CD4-positive, alpha-beta T cell (primary cell): ENCODE measurements around the gene MYO1A. TPM values are rescaled to one million over a fixed set of nuclear protein-coding genes. Genes with fewer than 3 reads are reported as not detected.

Source experiments
- ATAC-seq: fragments of 200-7000 bp; cut with Tn5 transposase; one replicate; pipeline ENCODE4 v1.10.0; 2022; ENCODE audit warnings: mild to moderate bottlenecking; ENCODE audit not compliant: poor library complexity
- CTCF ChIA-PET: fragments of 350-600 bp; sonication (Branson Sonifier 250); formaldehyde crosslinking; loops from one replicate; lab custom pipeline; 2021; ENCODE audit warnings: antibody characterized with exemption, inconsistent platforms; lab: Charles Lee
- POLR2A ChIA-PET: fragments of 350-600 bp; sonication (Branson Sonifier 250); formaldehyde crosslinking; loops from one replicate; lab custom pipeline; 2021; ENCODE audit warnings: antibody characterized with exemption, inconsistent platforms; lab: Charles Lee
- DNase-seq, 14 experiments: peaks; one replicate each; pipeline ENCODE4 v3.0.0-alpha.2; 2013 to 2020; ENCODE audit warnings: mixed read lengths in 2 of 14
- H3K27ac ChIP-seq, 2 donors: one replicate each; pipeline versions ENCODE4 v1.5.1 to v1.7.0; 2013; ENCODE audit warnings: low read length in 2 of 2, low read depth in 1 of 2, mild to moderate bottlenecking in 1 of 2
- H3K27me3 ChIP-seq, 2 experiments: 1 replicate in 1 of 2; 2 replicates in 1 of 2; pipeline versions ENCODE4 v1.6.1 to v1.7.0; 2013; ENCODE audit warnings: low read length in 2 of 2, control low read depth in 1 of 2, mild to moderate bottlenecking in 1 of 2, moderate library complexity in 1 of 2; ENCODE audit not compliant: insufficient read depth in 2 of 2, control insufficient read depth in 1 of 2
- H3K36me3 ChIP-seq: one replicate; pipeline ENCODE4 v1.6.1; 2013; ENCODE audit warnings: low read length, control low read depth; ENCODE audit not compliant: insufficient read depth
- H3K4me1 ChIP-seq: one replicate; pipeline ENCODE4 v1.6.1; 2013; ENCODE audit warnings: low read length, control low read depth; ENCODE audit not compliant: insufficient read depth
- H3K4me3 ChIP-seq: one replicate; pipeline ENCODE4 v1.5.1; 2013; ENCODE audit warnings: mild to moderate bottlenecking, low read length, moderate library complexity
- H3K9me3 ChIP-seq, 2 experiments: 1 replicate in 1 of 2; 2 replicates in 1 of 2; pipeline versions ENCODE4 v1.6.1 to v1.7.0; 2013; ENCODE audit warnings: low read length in 2 of 2, mild to moderate bottlenecking in 2 of 2, control low read depth in 1 of 2, moderate library complexity in 1 of 2; ENCODE audit not compliant: control insufficient read depth in 1 of 2, insufficient read depth in 1 of 2
- H3K27ac Mint-ChIP-seq: one replicate; pipeline ENCODE4 v1.8.0; 2020; ENCODE audit warnings: mixed read lengths
- H3K27me3 Mint-ChIP-seq: one replicate; pipeline ENCODE4 v1.8.0; 2021; ENCODE audit warnings: mixed read lengths
- H3K36me3 Mint-ChIP-seq: one replicate; pipeline ENCODE4 v1.8.0; 2021; ENCODE audit warnings: low read depth, mixed read lengths
- H3K4me1 Mint-ChIP-seq: one replicate; pipeline ENCODE4 v1.8.0; 2021; ENCODE audit warnings: low read depth, mixed read lengths
- H3K4me3 Mint-ChIP-seq: one replicate; pipeline ENCODE4 v1.8.0; 2020; ENCODE audit warnings: mild to moderate bottlenecking, mixed read lengths
- H3K9me3 Mint-ChIP-seq: one replicate; pipeline ENCODE4 v1.8.0; 2020; ENCODE audit warnings: mixed read lengths
- CTCF ChIP-seq: fragments of 200-600 bp; IDR thresholded peaks from one replicate; pipeline ENCODE4 v1.8.0; 2022; ENCODE audit warnings: antibody characterized with exemption, mild to moderate bottlenecking
- intact Hi-C, 2 experiments: fragments of 100-400 bp; cut with DNase I in 1 of 2; cut with micrococcal nuclease in 1 of 2; formaldehyde crosslinking; loops; one replicate each; pipeline versions ENCODE4 v1.15.1 to v1.9.0; 2023 to 2025; cut with DNase I, micrococcal nuclease
- total RNA-seq, 174 experiments: library from RNA in 2 of 174; stranded (reverse) in 2 of 174; gene quantifications; one replicate each; pipeline ENCODE4 v1.2.3 and lab custom pipeline; 2021 to 2026

Gene MYO1A
- total RNA-seq, 2 experiments from 2014 or later, result 1.0 to 1.1 TPM

GRCh38 chr12:57003395-57003794, 46.5 kb downstream of the MYO1A start:
- H3K36me3 Mint-ChIP-seq, result peaks cover 74% of the 10 kb centered on the region
- no peak overlapping the region for H3K4me3 Mint-ChIP-seq

GRCh38 chr12:57001448-57001906, 48.5 kb downstream of the MYO1A start:
- ATAC-seq, result peak; percentile 69
- intact Hi-C loops, result loop anchor here in 1 of 2 experiments (5.0 kb wide), 1 partner anchor 244 kb away; no protein-coding TSS in a partner anchor
- H3K9me3 ChIP-seq, result no peaks in the 10 kb centered on the region
- CTCF ChIA-PET, result interaction anchor here (0.5 to 1.7 kb wide), 9 partner anchors 12 to 255 kb away, joined by 3 to 15 read pairs (median 3); no protein-coding TSS in a partner anchor
- Mint-ChIP-seq H3K27me3 (no peaks in the 10 kb centered on the region), H3K27ac (peak overlapping the region; percentile 44), H3K4me3 (peak overlapping the region; percentile 66), H3K36me3 (peaks cover 86% of the 10 kb centered on the region), H3K4me1 (peaks cover 54% of the 10 kb centered on the region), H3K9me3 (no peaks in the 10 kb centered on the region)
- no peak overlapping the region for H3K4me3 ChIP-seq
- H3K4me1 ChIP-seq, result peaks cover 38% of the 10 kb centered on the region
- POLR2A ChIA-PET, result interaction anchor here (1.5 kb wide), 1 partner anchor 26 kb away, joined by 4 read pairs; no protein-coding TSS in a partner anchor
- H3K27me3 ChIP-seq, result no peaks in the 10 kb centered on the region
- peak; percentile 73 for TF ChIP-seq CTCF
- DNase-seq, result peak; percentile 47 to 86 (median 70)
- H3K36me3 ChIP-seq, result peaks cover 57% of the 10 kb centered on the region
- no peak overlapping the region for H3K27ac ChIP-seq

More at GRCh38 chr12:57003395-57003794, 46.5 kb downstream of the MYO1A start:
- no peak for TF ChIP-seq CTCF
- Mint-ChIP-seq H3K27ac (no peak overlapping the region), H3K27me3 (no peaks in the 10 kb centered on the region), H3K4me1 (peaks cover 73% of the 10 kb centered on the region), H3K9me3 (no peaks in the 10 kb centered on the region)
- ChIA-PET POLR2A (no interaction called here), CTCF (no interaction called here)
- Histone ChIP-seq H3K9me3 (no peaks in the 10 kb centered on the region), H3K27me3 (no peaks in the 10 kb centered on the region), H3K27ac (no peak overlapping the region), H3K4me1 (peaks cover 54% of the 10 kb centered on the region), H3K4me3 (no peak overlapping the region), H3K36me3 (peaks cover 43% of the 10 kb centered on the region)
- DNase-seq (no peak), ATAC-seq (no peak)
- intact Hi-C loops, result loop anchor here in 1 of 2 experiments (5.0 kb wide), 1 partner anchor 246 kb away; no protein-coding TSS in a partner anchor

GRCh38 chr12:57000393-57000792, 49.5 kb downstream of the MYO1A start:
- H3K36me3 ChIP-seq, result peaks cover 57% of the 10 kb centered on the region
- Mint-ChIP-seq H3K4me1 (peaks cover 48% of the 10 kb centered on the region), H3K4me3 (no peak overlapping the region), H3K27me3 (no peaks in the 10 kb centered on the region), H3K9me3 (no peaks in the 10 kb centered on the region), H3K36me3 (peaks cover 89% of the 10 kb centered on the region), H3K27ac (no peak overlapping the region)
- H3K27me3 ChIP-seq, result no peaks in the 10 kb centered on the region
- H3K27ac ChIP-seq, result no peak overlapping the region
- H3K4me3 ChIP-seq, result no peak overlapping the region
- intact Hi-C loops, result loop anchor here in 1 of 2 experiments (5.0 kb wide), 1 partner anchor 243 kb away; no protein-coding TSS in a partner anchor
- no peak for DNase-seq
- H3K4me1 ChIP-seq, result peaks cover 32% of the 10 kb centered on the region
- no peak for ATAC-seq
- TF ChIP-seq CTCF, result no peak
- ChIA-PET POLR2A (no interaction called here), CTCF (no interaction called here)
- no peaks in the 10 kb centered on the region for H3K9me3 ChIP-seq
